ENCODE data around the gene WDR83. TPM values are rescaled to one million over a fixed set of nuclear protein-coding genes. Genes with fewer than 3 reads are reported as not detected.
A peak's percentile ranks its signal among the peaks of the same experiment; 100 is the strongest.
"Not testable (repeated sequence)": the region's sequence is repeated elsewhere in the genome, so short reads cannot be mapped to it uniquely, and the experiment has no call there.

Gene WDR83
- total RNA-seq, 2 experiments from 2014 or later = 21.4 to 22.0 TPM

GRCh38 chr19:12678039-12678438, 11.4 kb downstream of the WDR83 start:
- not testable (repeated sequence) for H3K27me3 Mint-ChIP-seq

GRCh38 chr19:12680034-12680433, 13.4 kb downstream of the WDR83 start:
- DNase-seq (no peak), ATAC-seq (no peak)
- peak overlapping the region; percentile 93 for H3K4me3 Mint-ChIP-seq
- H3K27me3 Mint-ChIP-seq = no peaks in the 10 kb centered on the region
- CTCF ChIA-PET = interaction anchor here (1.3 to 4.5 kb wide), 4 partner anchors 8 to 115 kb away, joined by 3 to 28 read pairs (median 8); partner anchors contain the start of genes MAN2B1 and WDR83
- peaks cover 33% of the 10 kb centered on the region for H3K36me3 Mint-ChIP-seq
- H3K9me3 Mint-ChIP-seq (ENCODE audit: low read depth) = no peaks in the 10 kb centered on the region
- H3K4me1 Mint-ChIP-seq = peaks cover 27% of the 10 kb centered on the region
- no peak overlapping the region for H3K27ac Mint-ChIP-seq

More at GRCh38 chr19:12678039-12678438, 11.4 kb downstream of the WDR83 start:
- not testable (repeated sequence) for DNase-seq; H3K4me3 Mint-ChIP-seq; H3K9me3 Mint-ChIP-seq (ENCODE audit: low read depth); ATAC-seq; H3K27ac Mint-ChIP-seq
- CTCF ChIA-PET = interaction anchor here (0.6 to 7.0 kb wide), 8 partner anchors 10 to 203 kb away, joined by 3 to 57 read pairs (median 3); partner anchors contain the start of genes FBXW9, MAN2B1 and WDR83
- Mint-ChIP-seq H3K36me3 (peaks cover 45% of the 10 kb centered on the region), H3K4me1 (peaks cover 27% of the 10 kb centered on the region)

GRCh38 chr19:12681074-12681987, 14.7 kb downstream of the WDR83 start, which contains the start of gene DHPS:
TSS of gene DHPS (minus strand) at chr19:12681880. CDS start at chr19:12681766, 114 bp downstream.
- H3K4me3 Mint-ChIP-seq = peak within 1 kb of the TSS; percentile 93
- H3K27me3 Mint-ChIP-seq = no peaks in the 10 kb centered on the region
- DNase-seq (peak; percentile 96), ATAC-seq (peak; percentile 78)
- H3K9me3 Mint-ChIP-seq (ENCODE audit: low read depth) = no peaks in the 10 kb centered on the region
- H3K36me3 Mint-ChIP-seq = peaks cover 29% of the 10 kb centered on the region
- peak within 1 kb of the TSS; percentile 94 for H3K27ac Mint-ChIP-seq
- CTCF ChIA-PET = interaction anchor here (0.7 to 1.9 kb wide), 10 partner anchors 9 to 166 kb away, joined by 3 to 11 read pairs (median 5); partner anchors contain the start of gene TNPO2
- peaks cover 26% of the 10 kb centered on the region for H3K4me1 Mint-ChIP-seq

GRCh38 chr19:12685831-12686230, 19.2 kb downstream of the WDR83 start:
- H3K4me3 Mint-ChIP-seq = no peak overlapping the region
- no peak for ATAC-seq
- peaks cover 4% of the 10 kb centered on the region for H3K36me3 Mint-ChIP-seq
- CTCF ChIA-PET = interaction anchor here (0.6 to 2.1 kb wide), 4 partner anchors 9 to 76 kb away, joined by 4 to 9 read pairs (median 5); no protein-coding TSS in a partner anchor
- H3K27me3 Mint-ChIP-seq = no peaks in the 10 kb centered on the region
- no peaks in the 10 kb centered on the region for H3K9me3 Mint-ChIP-seq (ENCODE audit: low read depth)
- no peak overlapping the region for H3K27ac Mint-ChIP-seq
- peaks cover 7% of the 10 kb centered on the region for H3K4me1 Mint-ChIP-seq
- DNase-seq = no peak

- CTCF ChIA-PET = interaction anchor here (0.6 to 1.5 kb wide), 3 partner anchors 48 to 73 kb away, joined by 3 read pairs; no protein-coding TSS in a partner anchor
- ATAC-seq (no peak), DNase-seq (no peak)
- Mint-ChIP-seq H3K9me3 (ENCODE audit: low read depth) (no peaks in the 10 kb centered on the region), H3K36me3 (no peaks in the 10 kb centered on the region), H3K4me3 (no peak within 1 kb of the TSS), H3K27ac (no peak within 1 kb of the TSS), H3K4me1 (peaks cover 2% of the 10 kb centered on the region), H3K27me3 (no peaks in the 10 kb centered on the region)
These were observed 21.0 kb downstream of the WDR83 start, which contains the start of gene GNG14 for GRCh38 chr19:12687496-12688196. TSS of gene GNG14 (plus strand) at chr19:12687998. CDS start at chr19:12688049, 51 bp downstream.

DNA sequence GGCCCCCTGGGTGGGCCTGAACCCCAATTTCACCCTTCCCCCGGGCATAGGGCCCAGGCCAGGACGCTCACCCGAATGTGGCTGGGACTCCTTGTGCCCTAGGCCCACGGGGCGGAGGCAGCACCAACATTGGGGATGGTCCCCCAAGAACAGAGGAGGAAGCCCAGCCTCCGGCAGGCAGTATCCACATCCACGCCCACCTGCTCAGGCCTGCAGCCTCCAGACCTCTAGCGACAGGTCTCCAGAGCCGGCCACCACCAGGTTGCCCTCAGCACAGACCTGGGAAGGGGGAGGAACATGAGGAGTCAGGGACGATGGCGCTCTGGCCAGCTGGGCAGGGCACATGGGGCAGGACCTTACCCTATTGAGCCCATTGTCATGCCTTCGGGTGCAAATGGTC, 22.4 kb downstream of the WDR83 start:
- DNase-seq (no peak), ATAC-seq (no peak)
- no peak overlapping the region for H3K27ac Mint-ChIP-seq
- H3K4me1 Mint-ChIP-seq = no peaks in the 10 kb centered on the region
- CTCF ChIA-PET = no interaction called here
- H3K36me3 Mint-ChIP-seq = no peaks in the 10 kb centered on the region
- H3K4me3 Mint-ChIP-seq = no peak overlapping the region
- no peaks in the 10 kb centered on the region for H3K27me3 Mint-ChIP-seq
- H3K9me3 Mint-ChIP-seq (ENCODE audit: low read depth) = no peaks in the 10 kb centered on the region

DNA sequence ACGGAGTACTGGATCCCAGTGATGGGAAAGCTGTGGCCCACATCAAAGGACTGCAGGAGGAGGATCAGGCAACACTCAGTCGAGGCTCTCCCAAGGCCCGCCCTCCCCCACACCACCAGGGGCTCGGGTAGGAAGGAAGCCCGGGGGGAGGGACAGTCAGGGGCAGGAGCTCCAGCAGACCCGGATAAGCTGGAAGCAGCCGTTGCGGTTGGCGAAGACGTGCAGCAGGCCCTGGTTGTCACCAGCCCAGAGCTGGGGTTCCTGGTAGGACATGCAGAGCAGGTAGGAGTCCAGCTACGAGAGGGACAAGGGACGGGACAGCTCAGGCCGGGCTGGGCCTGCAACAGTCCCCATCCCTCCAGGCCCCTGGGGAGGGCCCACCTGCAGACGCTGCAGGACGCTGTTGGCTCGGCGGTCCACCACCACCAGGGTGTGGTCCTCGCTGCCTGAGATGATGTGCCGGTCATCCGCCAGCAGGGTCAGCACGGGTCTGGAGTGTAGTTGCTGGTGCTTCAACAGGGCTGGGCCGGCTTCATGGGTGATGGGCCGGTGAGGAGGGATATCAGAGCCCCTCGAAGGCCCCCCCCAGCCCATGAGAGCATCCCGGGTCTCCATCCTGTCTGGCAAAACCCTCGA, 23.1 kb downstream of the WDR83 start:
- CTCF ChIA-PET = no interaction called here
- Mint-ChIP-seq H3K4me3 (no peak overlapping the region), H3K27ac (no peak overlapping the region), H3K9me3 (ENCODE audit: low read depth) (no peaks in the 10 kb centered on the region), H3K4me1 (peaks cover 3% of the 10 kb centered on the region), H3K36me3 (no peaks in the 10 kb centered on the region), H3K27me3 (no peaks in the 10 kb centered on the region)
- ATAC-seq (no peak), DNase-seq (no peak)

DNA sequence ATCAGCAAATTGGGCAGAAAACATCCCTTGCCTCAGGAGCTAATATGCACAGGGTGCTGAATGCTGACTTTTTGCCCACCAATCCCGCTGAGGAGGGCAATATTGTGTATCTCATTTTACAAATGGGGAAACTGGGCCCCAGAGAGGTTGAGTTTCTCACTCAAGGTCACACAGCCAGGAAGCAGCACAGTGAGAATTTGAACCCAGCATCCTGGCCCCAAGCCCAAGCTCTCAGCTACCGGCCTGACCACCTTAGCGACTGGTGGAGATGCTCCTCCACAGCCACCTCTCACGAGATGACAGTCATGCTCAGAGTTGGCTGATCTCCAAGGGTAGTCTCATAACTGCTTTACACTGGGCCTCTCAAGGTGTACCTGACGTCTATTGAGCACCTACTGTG, 26.4 kb downstream of the WDR83 start:
- CTCF ChIA-PET = interaction anchor here (1.6 kb wide), 1 partner anchor 21 kb away, joined by 3 read pairs; no protein-coding TSS in a partner anchor
- H3K36me3 Mint-ChIP-seq = no peaks in the 10 kb centered on the region
- peaks cover 21% of the 10 kb centered on the region for H3K4me1 Mint-ChIP-seq
- no peaks in the 10 kb centered on the region for H3K27me3 Mint-ChIP-seq
- H3K9me3 Mint-ChIP-seq (ENCODE audit: low read depth) = no peaks in the 10 kb centered on the region
- no peak for ATAC-seq
- no peak for DNase-seq
- no peak overlapping the region for H3K4me3 Mint-ChIP-seq
- H3K27ac Mint-ChIP-seq = no peak overlapping the region

DNA sequence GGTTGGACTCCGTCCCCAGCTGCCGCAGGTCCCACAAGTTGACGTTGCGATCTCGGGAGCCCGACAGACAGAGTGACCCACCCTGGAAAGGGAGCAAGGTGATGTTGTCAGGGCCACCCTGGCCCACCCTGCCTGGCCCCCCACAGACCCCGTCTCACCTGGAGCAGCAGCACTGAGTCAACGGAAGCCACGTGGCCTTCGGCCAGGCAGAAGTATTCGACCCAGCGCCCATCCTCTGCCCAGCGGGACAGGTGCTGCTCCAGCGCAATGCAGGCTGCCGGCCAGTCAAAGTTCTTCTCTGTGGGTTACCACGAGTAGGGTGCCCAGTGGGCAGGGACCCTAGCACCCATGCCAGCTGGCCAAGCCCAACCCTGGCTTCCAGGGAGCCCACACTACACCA, 28.0 kb downstream of the WDR83 start:
- H3K4me3 Mint-ChIP-seq = peak overlapping the region; percentile 19
- H3K27ac Mint-ChIP-seq = no peak overlapping the region
- DNase-seq (no peak), ATAC-seq (no peak)
- H3K9me3 Mint-ChIP-seq (ENCODE audit: low read depth) = no peaks in the 10 kb centered on the region
- peaks cover 3% of the 10 kb centered on the region for H3K36me3 Mint-ChIP-seq
- no peaks in the 10 kb centered on the region for H3K27me3 Mint-ChIP-seq
- CTCF ChIA-PET = interaction anchor here (1.3 to 2.8 kb wide), 5 partner anchors 18 to 153 kb away, joined by 3 to 15 read pairs (median 6); partner anchors contain the start of gene TRIR
- peaks cover 26% of the 10 kb centered on the region for H3K4me1 Mint-ChIP-seq

- DNase-seq (peak; percentile 53), ATAC-seq (no peak)
- H3K4me1 Mint-ChIP-seq = peaks cover 26% of the 10 kb centered on the region
- H3K4me3 Mint-ChIP-seq = peak overlapping the region; percentile 19
- CTCF ChIA-PET = interaction anchor here (0.8 to 2.8 kb wide), 5 partner anchors 18 to 39 kb away, joined by 3 to 15 read pairs (median 6); partner anchors contain the start of genes TNPO2 and TRIR
- no peak overlapping the region for H3K27ac Mint-ChIP-seq
- no peaks in the 10 kb centered on the region for H3K27me3 Mint-ChIP-seq
- no peaks in the 10 kb centered on the region for H3K9me3 Mint-ChIP-seq (ENCODE audit: low read depth)
- H3K36me3 Mint-ChIP-seq = peaks cover 3% of the 10 kb centered on the region
These were observed 28.5 kb downstream of the WDR83 start for GRCh38 chr19:12695096-12695495.

DNA sequence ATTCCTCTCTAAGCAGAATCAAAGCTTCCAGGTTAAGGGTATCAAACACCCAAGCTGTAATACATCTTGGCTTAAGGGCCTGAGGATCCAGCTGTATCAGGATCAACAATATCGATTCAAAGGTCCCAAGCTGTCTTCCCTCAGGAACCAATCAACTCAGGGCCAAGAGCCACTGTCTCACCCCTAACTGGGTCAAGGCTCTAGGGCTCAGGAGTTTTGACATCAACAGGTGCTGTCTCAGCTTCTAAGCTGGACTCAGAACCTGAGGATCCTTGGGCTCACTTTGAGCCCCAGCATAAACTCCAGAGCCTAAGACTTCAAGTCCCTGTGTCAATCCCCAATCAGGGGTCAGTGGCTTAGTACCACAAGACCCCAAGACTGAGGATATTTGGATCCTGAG, 28.9 kb downstream of the WDR83 start:
- Mint-ChIP-seq H3K27ac (peak overlapping the region; percentile 68), H3K4me3 (peak overlapping the region; percentile 73), H3K4me1 (peaks cover 26% of the 10 kb centered on the region), H3K9me3 (ENCODE audit: low read depth) (no peaks in the 10 kb centered on the region), H3K27me3 (no peaks in the 10 kb centered on the region), H3K36me3 (peaks cover 3% of the 10 kb centered on the region)
- DNase-seq = no peak
- no peak for ATAC-seq
- CTCF ChIA-PET = interaction anchor here (0.5 to 2.8 kb wide), 6 partner anchors 18 to 734 kb away, joined by 3 to 15 read pairs (median 4); partner anchors contain the start of genes TNPO2 and TRIR

DNA sequence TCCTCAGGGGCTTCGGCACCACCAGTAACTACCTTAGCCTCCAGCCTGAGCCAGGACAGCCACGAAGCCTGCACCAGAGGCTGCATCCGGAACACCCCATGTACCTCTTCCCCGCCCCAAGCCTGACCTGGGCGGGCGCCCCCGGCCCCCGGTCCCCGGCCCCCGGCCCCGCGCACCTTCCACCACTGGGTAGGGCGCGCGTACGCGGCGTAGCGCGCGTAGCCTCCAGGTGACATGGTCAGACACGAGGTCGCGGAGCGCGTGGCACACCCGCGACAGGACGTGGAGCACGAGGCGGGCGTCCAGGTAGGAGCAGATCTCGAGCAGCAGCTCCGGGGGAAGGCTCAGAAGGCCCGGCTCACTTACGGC, 29.4 kb downstream of the WDR83 start:
- no peaks in the 10 kb centered on the region for H3K27me3 Mint-ChIP-seq
- H3K27ac Mint-ChIP-seq = peak overlapping the region; percentile 98
- DNase-seq = peak; percentile 50
- peaks cover 26% of the 10 kb centered on the region for H3K4me1 Mint-ChIP-seq
- H3K36me3 Mint-ChIP-seq = peaks cover 7% of the 10 kb centered on the region
- ATAC-seq = peak; percentile 32
- H3K9me3 Mint-ChIP-seq (ENCODE audit: low read depth) = no peaks in the 10 kb centered on the region
- H3K4me3 Mint-ChIP-seq = peak overlapping the region; percentile 83
- CTCF ChIA-PET = interaction anchor here (0.5 to 2.8 kb wide), 9 partner anchors 18 to 734 kb away, joined by 3 to 15 read pairs (median 5); partner anchors contain the start of genes TNPO2 and TRIR
